GM12892 (cell line): Measurements from ENCODE around the gene CLCA2.

Experiments
- POLR2A ChIP-seq: IDR thresholded peaks from 2 replicates; pipeline ENCODE4 v1.6.1; 2011; ENCODE audit warnings: low read depth, low read length, control low read depth
- POLR2AphosphoS5 ChIP-seq: IDR thresholded peaks from 2 replicates; pipeline ENCODE4 v1.6.1; 2011; ENCODE audit warnings: low read depth, low read length, control low read depth

DNA sequence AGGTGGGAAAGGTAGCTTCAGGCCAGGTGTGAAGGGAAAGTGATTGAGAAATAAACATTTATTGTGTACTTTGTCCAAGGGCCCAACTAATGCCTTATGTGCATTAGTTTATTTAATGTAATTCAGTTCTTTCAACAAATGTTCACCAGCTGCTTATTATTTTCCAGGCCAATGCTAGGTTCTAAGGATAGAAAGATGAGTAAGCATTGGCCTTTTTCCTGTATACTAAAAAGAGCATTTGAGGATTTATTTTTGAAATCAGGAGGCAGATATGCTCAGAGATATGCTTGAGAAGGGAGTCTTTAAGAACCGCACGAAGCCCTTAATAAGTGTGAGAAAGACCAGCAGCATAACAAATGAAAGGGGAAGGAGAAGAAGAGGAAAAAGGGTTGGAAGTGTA, 76.7 kb downstream of the CLCA2 start:
- no peak for TF ChIP-seq POLR2AphosphoS5
- TF ChIP-seq POLR2A, result no peak
